ENCODE measurements around the gene SSBP4. TPM values are rescaled to one million over a fixed set of nuclear protein-coding genes. Genes with fewer than 3 reads are reported as not detected.

Gene SSBP4
- total and polyA plus RNA-seq, 9 of the 15 experiments (the other 6 are each of a cell fraction or from before 2014, with no cell fraction given), result 1.1 to 189 (median 39.0) TPM

GRCh38 chr19:18414504-18415177 is 4.6 kb upstream of the SSBP4 start (continued):
- TF ChIP-seq ZNF124 (CRISPR knock-in tag; IDR thresholded peaks at IDR 0.05) (no peak), ZNF584 (CRISPR knock-in tag; IDR thresholded peaks at IDR 0.05; ENCODE audit: low read depth) (no peak; the same call in none of the 2 replicates), RFX5 (IDR thresholded peaks at IDR 0.05; ENCODE audit: low read depth, low read length) (no peak), FOXJ2 (tag; IDR thresholded peaks at IDR 0.05) (peak; percentile 62; the same call in 1 of the 2 replicates), MLX (CRISPR knock-in tag; conservative IDR thresholded peaks at IDR 0.05) (no peak), RFX1 (IDR thresholded peaks at IDR 0.05) (no peak), ZNF707 (CRISPR knock-in tag; conservative IDR thresholded peaks at IDR 0.05) (no peak), DLX4 (CRISPR knock-in tag; IDR thresholded peaks at IDR 0.05) (no peak), RFX7 (CRISPR knock-in tag; IDR thresholded peaks at IDR 0.05) (no peak), ETV1 (tag; conservative IDR thresholded peaks at IDR 0.05; ENCODE audit: low read depth) (no peak), PHB (CRISPR knock-in tag; IDR thresholded peaks at IDR 0.05) (no peak), ZHX1 (conservative IDR thresholded peaks at IDR 0.05; ENCODE audit: low read length) (no peak), ZC3H8 (IDR thresholded peaks at IDR 0.05) (no peak), ARHGAP35 (IDR thresholded peaks at IDR 0.05; ENCODE audit: partially characterized antibody) (no peak), ZNF592 (IDR thresholded peaks at IDR 0.05) (peak; percentile 34), SREBF1 (IDR thresholded peaks at IDR 0.05; ENCODE audit: borderline replicate concordance, low read depth, low read length) (no peak), THAP12 (CRISPR knock-in tag; IDR thresholded peaks at IDR 0.05) (peak; percentile 64; the same call in 1 of the 2 replicates)

Measured in K562 (cell line).